Transverse colon (tissue), 4 donors: ENCODE data around the gene CNIH4. TPM values are rescaled to one million over a fixed set of nuclear protein-coding genes. Genes with fewer than 3 reads are reported as not detected.
"Not testable (repeated sequence)": the region's sequence is repeated elsewhere in the genome, so short reads cannot be mapped to it uniquely, and the experiment has no call there.

Experiments
- DNase-seq: peaks from one replicate; pipeline ENCODE4 v3.0.0-alpha.2; 2019
- H3K27ac ChIP-seq, 4 donors: fragments of 200-600 bp; sonication (generic); 2 replicates each; pipeline ENCODE4 v1.5.1; 2016 to 2018; ENCODE audit warnings: inconsistent platforms in 4 of 4
- H3K27me3 ChIP-seq: fragments of 200-600 bp; sonication (generic); 2 replicates; pipeline ENCODE4 v1.5.1; 2017; ENCODE audit warnings: inconsistent platforms
- H3K36me3 ChIP-seq, 4 donors: fragments of 200-600 bp; sonication (generic); 2 replicates each; pipeline ENCODE4 v1.5.1; 2017 to 2019; ENCODE audit warnings: inconsistent platforms in 4 of 4
- H3K4me1 ChIP-seq, 4 donors: fragments of 200-600 bp; sonication (generic); 2 replicates each; pipeline ENCODE4 v1.5.1; 2017 to 2020; ENCODE audit warnings: inconsistent platforms in 4 of 4
- H3K4me3 ChIP-seq, 4 donors: fragments of 200-600 bp; sonication (generic); 1 replicate in 1 of 4; 2 replicates in 3 of 4; pipeline versions ENCODE4 v1.5.1 to v1.6.1; 2017 to 2019; ENCODE audit warnings: inconsistent platforms in 4 of 4
- H3K9me3 ChIP-seq, 2 donors: fragments of 200-600 bp; sonication (generic); 2 replicates each; pipeline ENCODE4 v1.5.1; 2017 to 2019; ENCODE audit warnings: inconsistent platforms in 2 of 2
- EP300 ChIP-seq: sonication (generic); formaldehyde crosslinking; IDR thresholded peaks from one replicate; pipeline ENCODE4 v1.6.1; 2017; ENCODE audit warnings: antibody characterized with exemption, low read depth
- POLR2A ChIP-seq: fragments of 450-650 bp; IDR thresholded peaks from one replicate; pipeline ENCODE4 v1.6.1; 2016; ENCODE audit warnings: antibody characterized with exemption, mild to moderate bottlenecking, moderate library complexity
- POLR2AphosphoS5 ChIP-seq, 3 donors: sonication (generic); formaldehyde crosslinking; IDR thresholded peaks; one replicate each; pipeline ENCODE4 v1.6.1; 2016; ENCODE audit warnings: antibody characterized with exemption in 3 of 3
- WGBS, 2 donors: methylation state at CpG; one replicate each; pipeline ENCODE4 v1.1.5; 2018; ENCODE audit warnings: low coverage in 1 of 2; 5-methylcytosine and 5-hydroxymethylcytosine counted together
- in situ Hi-C, 4 donors: fragments of 200-750 bp; cut with MboI; loops; one replicate each; pipeline versions ENCODE4 v1.15.0 to v1.15.1; 2017; ENCODE audit warnings: low sequenced_read_pairs in 3 of 4, low pct_ligation_motif_present in 1 of 4, low pct_unique_long_range_greater_than_20kb in 1 of 4
- intact Hi-C: fragments of 100-400 bp; cut with DNase I; formaldehyde crosslinking; loops from one replicate; pipeline ENCODE4 v1.15.1; 2023; ENCODE audit warnings: low total_unique reads
- total RNA-seq, 4 donors: library from RNA; depleted of rRNA; stranded (reverse); fragments of >200 nt; gene quantifications; one replicate each; pipeline ENCODE4 v1.1.0, GENCODE V29; 2016
- TF ChIP-seq, protein P1 (sequence below), 5 experiments: fragments of 200-600 bp in 3 of 5; fragments of 450-650 bp in 2 of 5; sonication (generic) in 3 of 5; IDR thresholded peaks; 1 replicate in 2 of 5; 2 replicates in 3 of 5; pipeline ENCODE4 v1.5.1; 2016 to 2017; ENCODE audit warnings: antibody characterized with exemption in 5 of 5, inconsistent platforms in 3 of 5, mild to moderate bottlenecking in 2 of 5, moderate library complexity in 1 of 5

The CNIH4 gene
- total RNA-seq, 4 donors from 2014 or later: 33.0 to 48.7 (median 42.0) TPM

DNA sequence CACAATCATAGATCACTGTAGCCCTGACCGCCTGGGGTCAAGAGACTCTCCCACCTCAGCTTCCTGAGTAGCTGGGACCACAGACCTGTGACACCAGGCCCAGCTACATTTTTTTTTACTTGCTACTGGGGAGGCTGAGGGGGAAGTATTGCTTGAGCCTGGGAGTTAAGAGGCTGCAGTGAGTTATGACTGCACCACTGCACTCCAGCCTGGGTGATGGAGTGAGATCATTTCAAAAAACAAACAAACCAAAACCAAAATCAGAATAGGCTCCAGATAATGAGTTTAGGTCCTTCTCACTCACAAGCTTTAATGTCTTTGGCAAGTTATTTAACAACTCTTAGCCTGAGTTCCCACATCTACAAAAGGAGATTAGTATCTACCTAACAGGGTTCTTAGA lies 55.1 kb downstream of the CNIH4 start:
- Histone ChIP-seq H3K4me3 (no peak overlapping the region), H3K4me1 (no peaks in the 10 kb centered on the region), H3K36me3 (peaks cover 0 to 80% (median 25%) of the 10 kb centered on the region in 4 donors), H3K27ac (no peak overlapping the region), H3K27me3 (no peaks in the 10 kb centered on the region), H3K9me3 (no peaks in the 10 kb centered on the region)
- 50 to 96% methylated on average over 1 of the region's 1 CpG for WGBS, 2 donors
- TF ChIP-seq POLR2AphosphoS5 (IDR thresholded peaks at IDR 0.05) (no peak), POLR2A (no peak), EP300 (no peak)
- TF ChIP-seq, protein P1, sequence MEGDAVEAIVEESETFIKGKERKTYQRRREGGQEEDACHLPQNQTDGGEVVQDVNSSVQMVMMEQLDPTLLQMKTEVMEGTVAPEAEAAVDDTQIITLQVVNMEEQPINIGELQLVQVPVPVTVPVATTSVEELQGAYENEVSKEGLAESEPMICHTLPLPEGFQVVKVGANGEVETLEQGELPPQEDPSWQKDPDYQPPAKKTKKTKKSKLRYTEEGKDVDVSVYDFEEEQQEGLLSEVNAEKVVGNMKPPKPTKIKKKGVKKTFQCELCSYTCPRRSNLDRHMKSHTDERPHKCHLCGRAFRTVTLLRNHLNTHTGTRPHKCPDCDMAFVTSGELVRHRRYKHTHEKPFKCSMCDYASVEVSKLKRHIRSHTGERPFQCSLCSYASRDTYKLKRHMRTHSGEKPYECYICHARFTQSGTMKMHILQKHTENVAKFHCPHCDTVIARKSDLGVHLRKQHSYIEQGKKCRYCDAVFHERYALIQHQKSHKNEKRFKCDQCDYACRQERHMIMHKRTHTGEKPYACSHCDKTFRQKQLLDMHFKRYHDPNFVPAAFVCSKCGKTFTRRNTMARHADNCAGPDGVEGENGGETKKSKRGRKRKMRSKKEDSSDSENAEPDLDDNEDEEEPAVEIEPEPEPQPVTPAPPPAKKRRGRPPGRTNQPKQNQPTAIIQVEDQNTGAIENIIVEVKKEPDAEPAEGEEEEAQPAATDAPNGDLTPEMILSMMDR (IDR thresholded peaks at IDR 0.05): no peak
- intact Hi-C loops: no loop called here
- DNase-seq: no peak
- in situ Hi-C loops: no loop called here

- Histone ChIP-seq H3K4me3 (no peak overlapping the region), H3K4me1 (peaks cover 0 to 9% (median 4%) of the 10 kb centered on the region in 4 donors), H3K27ac (no peak overlapping the region), H3K36me3 (peaks cover 0 to 89% (median 46%) of the 10 kb centered on the region in 4 donors), H3K9me3 (no peaks in the 10 kb centered on the region), H3K27me3 (no peaks in the 10 kb centered on the region)
- intact Hi-C loops: loop anchor here (5.0 kb wide), 1 partner anchor 123 kb away; no protein-coding TSS in a partner anchor
- TF ChIP-seq POLR2A (no peak), POLR2AphosphoS5 (IDR thresholded peaks at IDR 0.05) (no peak), EP300 (no peak)
- TF ChIP-seq, protein P1 (IDR thresholded peaks at IDR 0.05): no peak
- in situ Hi-C loops: no loop called here
- DNase-seq: no peak
Measured at GRCh38 chr1:224420106-224420505, 63.4 kb downstream of the CNIH4 start.

DNA sequence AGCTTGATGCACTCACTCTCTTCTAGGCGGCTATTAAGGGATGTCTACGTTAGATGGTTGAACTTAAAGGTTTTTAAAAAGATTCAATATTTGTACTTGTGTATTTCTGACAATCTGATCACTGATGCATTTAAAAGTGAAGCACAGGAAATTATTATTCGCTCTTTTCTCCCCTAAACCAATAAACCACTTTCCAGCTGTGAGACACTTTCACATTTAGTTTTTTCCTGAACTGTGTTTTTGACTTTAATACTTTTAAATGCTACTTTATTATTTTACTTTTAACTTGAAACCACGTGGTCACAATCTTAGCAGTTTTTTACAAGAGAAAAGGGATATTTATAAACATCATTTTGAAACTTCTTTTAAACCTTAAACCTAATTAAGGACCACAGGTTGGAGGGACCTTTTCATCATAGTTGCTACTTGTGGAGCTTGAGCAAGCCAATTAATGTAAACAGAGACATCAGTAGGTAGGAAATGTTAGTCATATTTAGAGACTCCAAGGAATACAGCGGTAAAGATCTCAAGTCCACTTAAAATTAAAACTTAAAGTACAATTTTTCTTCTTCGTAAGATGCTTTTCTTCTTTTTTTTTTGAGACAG lies 68.7 kb downstream of the CNIH4 start:
- intact Hi-C loops: no loop called here
- H3K36me3 ChIP-seq: peaks cover 0 to 69% (median 22%) of the 10 kb centered on the region in 4 donors

GRCh38 chr1:224426869-224427268 lies 70.2 kb downstream of the CNIH4 start:
- peaks cover 0 to 60% (median 15%) of the 10 kb centered on the region in 4 donors for H3K36me3 ChIP-seq
- DNase-seq, H3K27me3 ChIP-seq, in situ Hi-C loops, H3K9me3 ChIP-seq, H3K4me3 ChIP-seq, intact Hi-C loops, H3K27ac ChIP-seq: not testable (repeated sequence)
- 67 to 89% methylated on average over 3 to 8 of the region's 8 CpGs for WGBS, 2 donors
- H3K4me1 ChIP-seq: peaks cover 20 to 56% (median 22%) of the 10 kb centered on the region in 4 donors

More for the DNA sequence above, 68.7 kb downstream of the CNIH4 start:
- in situ Hi-C loops: no loop called here
- DNase-seq: no peak
- Histone ChIP-seq H3K4me3 (no peak overlapping the region), H3K27me3 (no peaks in the 10 kb centered on the region), H3K4me1 (peaks cover 5 to 41% (median 10%) of the 10 kb centered on the region in 4 donors), H3K9me3 (no peaks in the 10 kb centered on the region), H3K27ac (no peak overlapping the region)
- TF ChIP-seq, protein P1 (IDR thresholded peaks at IDR 0.05): no peak
- TF ChIP-seq POLR2AphosphoS5 (IDR thresholded peaks at IDR 0.05) (no peak), EP300 (no peak), POLR2A (no peak)
- WGBS, 2 donors: 81 to 83% methylated on average over 6 of the region's 6 CpGs

DNA sequence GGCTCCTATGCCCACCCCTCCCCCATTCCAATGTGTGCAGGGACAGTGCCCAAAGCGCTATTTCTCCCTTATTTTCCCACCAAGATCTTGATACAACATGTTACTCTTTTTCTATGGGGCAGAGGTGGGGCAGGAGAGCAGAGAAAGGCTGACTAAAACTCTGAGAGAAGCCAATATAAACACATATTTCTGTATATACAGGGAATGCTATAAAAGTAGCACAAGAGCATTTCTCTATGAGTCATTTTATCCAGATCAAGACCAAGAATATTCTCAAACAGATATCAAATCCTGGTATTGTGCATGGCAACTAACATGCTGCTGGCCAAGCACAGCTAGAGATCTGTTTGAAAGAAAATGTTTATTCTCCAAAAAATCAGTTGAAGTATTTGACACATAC lies 70.7 kb downstream of the CNIH4 start:
- H3K4me3 ChIP-seq: no peak overlapping the region
- no peaks in the 10 kb centered on the region for H3K9me3 ChIP-seq
- 71 to 93% methylated on average over 1 of the region's 1 CpG for WGBS, 2 donors
- H3K27me3 ChIP-seq: no peaks in the 10 kb centered on the region
- peaks cover 0 to 55% (median 13%) of the 10 kb centered on the region in 4 donors for H3K36me3 ChIP-seq
- H3K4me1 ChIP-seq: peaks cover 25 to 60% (median 26%) of the 10 kb centered on the region in 4 donors
- in situ Hi-C loops: no loop called here
- peak overlapping the region in 2 of 4 donors; percentile 1 to 12 for H3K27ac ChIP-seq
- TF ChIP-seq EP300: no peak
- TF ChIP-seq, protein P1 (IDR thresholded peaks at IDR 0.05): no peak
- no peak for TF ChIP-seq POLR2AphosphoS5 (IDR thresholded peaks at IDR 0.05)
- no peak for TF ChIP-seq POLR2A
- intact Hi-C loops: no loop called here
- DNase-seq: no peak

- in situ Hi-C loops, DNase-seq, H3K9me3 ChIP-seq, H3K4me3 ChIP-seq, H3K27me3 ChIP-seq, H3K27ac ChIP-seq, intact Hi-C loops: not testable (repeated sequence)
- 97% methylated on average over 7 of the region's 7 CpGs; no CpG with 5 or more reads in 1 of the 2 donors for WGBS, 2 donors
- peaks cover 0 to 43% (median 6%) of the 10 kb centered on the region in 4 donors for H3K36me3 ChIP-seq
- peaks cover 26 to 68% (median 29%) of the 10 kb centered on the region in 4 donors for H3K4me1 ChIP-seq
Measured at GRCh38 chr1:224428713-224429112, 72.0 kb downstream of the CNIH4 start.
